Measurements from ENCODE around the gene ARAP1. TPM values are rescaled to one million over a fixed set of nuclear protein-coding genes. Genes with fewer than 3 reads are reported as not detected.

The ARAP1 gene
- total and polyA plus RNA-seq, 2 donors, result 66.5 to 88.6 TPM

DNA sequence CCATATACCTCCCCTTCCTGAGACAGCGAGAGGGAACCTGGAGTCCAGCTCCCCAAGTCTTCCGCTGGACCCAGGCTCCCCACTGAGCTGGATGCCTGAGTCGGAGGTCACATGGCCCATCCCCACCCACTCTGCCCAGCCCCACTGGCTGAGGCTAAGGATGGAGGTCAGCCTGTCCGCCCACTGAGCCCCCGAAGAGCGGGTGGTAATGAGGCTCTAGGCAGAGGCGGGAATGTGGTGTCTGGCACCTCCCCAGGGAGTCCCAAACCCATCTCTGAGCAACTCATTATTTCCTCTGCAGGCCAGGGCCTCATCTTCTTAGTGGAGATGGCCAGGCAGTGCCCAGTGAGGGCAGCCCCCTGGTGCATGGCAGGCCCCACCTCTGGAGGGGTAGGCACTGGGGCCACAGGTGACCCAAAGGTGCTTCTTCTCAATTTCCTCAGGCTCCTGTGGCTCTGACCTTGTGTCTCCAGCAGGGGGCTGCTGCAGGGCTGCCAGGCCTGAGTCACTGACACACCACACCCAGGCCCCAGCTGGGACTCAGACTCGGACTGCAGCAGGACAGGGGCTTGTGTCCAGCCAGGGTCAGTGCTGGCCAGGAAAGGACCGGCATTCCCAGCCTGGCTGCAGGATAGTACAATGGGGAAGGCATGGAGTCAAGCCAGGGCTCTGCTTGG is 67.8 kb downstream of the ARAP1 start:
- H3K36me3 ChIP-seq (ENCODE audit: insufficient read depth), result no peaks in the 10 kb centered on the region
- WGBS, result 58% methylated on average over 9 of the region's 9 CpGs
- DNase-seq (ENCODE audit: extremely low spot score), result no peak
- H3K4me3 ChIP-seq (ENCODE audit: low read depth, low read length), result no peak overlapping the region
- no peak overlapping the region for H3K27ac ChIP-seq (ENCODE audit: low read depth)
- H3K4me1 ChIP-seq (ENCODE audit: insufficient read depth), result no peaks in the 10 kb centered on the region

DNA sequence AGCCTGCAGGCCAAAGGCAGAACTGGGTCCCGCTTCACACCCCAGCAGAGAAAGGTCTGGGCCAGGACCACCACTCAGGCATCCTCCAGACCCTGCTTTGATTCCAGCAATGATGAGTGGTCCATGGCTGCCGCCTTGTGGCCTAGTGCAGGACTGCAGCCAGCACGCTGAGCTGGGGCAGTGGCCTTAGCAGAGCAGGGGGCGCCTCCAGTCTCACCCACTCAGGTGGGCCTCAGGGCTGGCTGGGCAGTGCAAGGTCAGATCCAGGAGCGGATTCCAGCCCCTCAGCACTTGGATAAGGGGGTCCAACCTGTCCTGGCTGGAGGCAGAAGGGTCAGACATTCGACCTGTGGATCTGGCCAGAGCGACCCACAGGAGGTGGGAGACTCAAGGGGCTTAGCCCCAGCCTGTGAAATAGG is 68.4 kb downstream of the ARAP1 start:
- no peak for DNase-seq (ENCODE audit: extremely low spot score)
- Histone ChIP-seq H3K27ac (ENCODE audit: low read depth) (no peak overlapping the region), H3K36me3 (ENCODE audit: insufficient read depth) (no peaks in the 10 kb centered on the region), H3K4me3 (ENCODE audit: low read depth, low read length) (no peak overlapping the region), H3K4me1 (ENCODE audit: insufficient read depth) (no peaks in the 10 kb centered on the region)
- 55% methylated on average over 7 of the region's 7 CpGs for WGBS

DNA sequence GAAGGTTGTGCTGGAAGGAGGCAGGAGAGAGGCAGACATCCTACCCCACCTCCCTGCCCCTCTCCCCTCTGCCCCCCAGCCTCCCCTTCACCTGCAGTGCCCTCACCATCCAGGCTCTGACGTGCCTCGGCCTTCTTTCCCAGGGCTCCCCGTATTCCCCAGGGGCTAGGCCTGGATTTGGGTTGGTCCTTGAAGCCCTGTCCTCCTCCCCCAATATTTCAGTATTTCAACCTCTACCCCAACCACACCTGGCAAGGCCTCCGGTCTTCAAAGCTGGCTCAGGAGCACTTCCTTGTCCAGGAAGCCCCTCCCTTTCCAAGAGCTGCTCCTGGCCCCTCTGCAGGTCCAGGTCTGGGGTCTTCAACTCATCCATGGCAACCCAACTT is 69.4 kb downstream of the ARAP1 start:
- DNase-seq (ENCODE audit: extremely low spot score), result no peak
- 63% methylated on average over 4 of the region's 4 CpGs for WGBS
- H3K36me3 ChIP-seq (ENCODE audit: insufficient read depth), result no peaks in the 10 kb centered on the region
- H3K4me1 ChIP-seq (ENCODE audit: insufficient read depth), result no peaks in the 10 kb centered on the region
- no peak overlapping the region for H3K4me3 ChIP-seq (ENCODE audit: low read depth, low read length)
- H3K27ac ChIP-seq (ENCODE audit: low read depth), result no peak overlapping the region

DNA sequence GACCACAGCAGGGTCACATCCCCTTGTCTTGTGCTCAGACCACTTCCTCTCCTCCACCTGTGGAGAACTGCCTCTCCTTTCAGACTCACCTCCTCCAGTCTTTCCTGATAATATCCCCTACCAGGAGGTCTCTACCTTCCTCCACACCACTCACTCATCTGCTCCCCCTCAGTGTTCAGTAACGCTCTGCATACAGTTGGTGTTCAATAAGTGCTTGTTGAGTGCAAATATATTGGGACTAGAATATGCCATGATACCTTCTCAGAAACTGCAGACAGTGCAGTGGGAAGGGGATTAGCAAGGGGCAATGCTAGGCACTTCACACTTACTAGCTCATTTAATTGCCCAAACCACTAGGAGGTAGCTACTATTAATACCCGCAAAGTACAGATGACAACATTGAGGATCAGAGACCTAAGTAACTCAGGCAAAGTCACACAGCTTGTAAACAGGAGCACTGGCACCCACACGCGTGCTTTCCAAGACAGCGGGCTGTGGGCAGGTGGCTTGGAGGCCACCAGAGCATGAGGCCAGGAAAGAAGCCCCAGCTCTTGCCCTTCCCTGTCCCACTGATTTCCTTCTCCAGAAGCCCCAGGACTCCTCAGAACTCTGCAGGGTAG is 69.9 kb downstream of the ARAP1 start:
- no peaks in the 10 kb centered on the region for H3K36me3 ChIP-seq (ENCODE audit: insufficient read depth)

DNA sequence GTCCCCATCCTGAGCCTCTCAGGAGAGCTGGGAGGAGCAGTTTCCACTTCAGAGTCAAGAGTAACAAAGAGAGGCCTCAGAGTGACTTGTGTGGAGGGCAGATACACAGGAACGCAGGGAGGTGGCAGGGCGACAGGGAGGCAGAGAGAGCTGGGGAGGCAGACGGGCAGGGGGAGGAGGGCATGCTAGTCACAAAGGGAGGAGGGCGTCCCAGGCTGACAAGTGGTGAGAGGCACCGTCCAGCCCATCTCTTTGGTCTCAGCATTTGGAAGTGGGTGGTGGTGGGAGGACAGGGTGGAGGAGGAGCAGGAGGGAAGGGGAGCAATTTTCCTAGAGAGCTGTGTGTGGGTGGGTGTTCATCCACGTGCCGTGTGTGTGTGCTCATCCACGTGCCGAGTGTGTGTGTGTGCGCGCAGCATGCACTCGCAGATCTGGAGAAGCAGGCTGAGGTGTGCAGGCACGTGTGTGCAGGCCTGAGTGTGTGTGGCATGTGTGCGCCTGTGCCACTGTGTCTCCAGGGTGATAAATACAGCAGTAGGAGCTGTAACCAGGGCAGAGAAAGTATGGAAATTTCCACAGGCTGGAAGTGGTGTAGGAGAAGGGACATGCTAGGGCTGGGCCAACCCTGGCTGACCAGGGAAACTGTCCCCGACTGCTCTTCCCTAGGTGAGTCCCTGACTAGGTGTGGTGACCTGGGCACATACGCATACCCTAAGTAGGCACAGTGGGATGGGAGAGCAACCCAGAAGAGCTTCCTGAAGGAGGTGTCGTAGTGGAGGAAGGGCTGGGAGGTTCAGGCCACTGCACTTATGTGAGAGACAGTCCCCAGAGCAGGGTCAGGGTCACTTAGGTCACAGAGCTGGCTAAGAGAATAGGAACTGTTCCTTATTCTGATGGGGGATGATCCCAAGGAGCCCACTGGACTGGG is 70.7 kb downstream of the ARAP1 start:
- H3K27ac ChIP-seq (ENCODE audit: low read depth), result no peak overlapping the region
- H3K4me1 ChIP-seq (ENCODE audit: insufficient read depth), result no peaks in the 10 kb centered on the region
- H3K4me3 ChIP-seq (ENCODE audit: low read depth, low read length), result no peak overlapping the region
- no peak for DNase-seq (ENCODE audit: extremely low spot score)
- WGBS, result 45% methylated on average over 17 of the region's 17 CpGs
- H3K36me3 ChIP-seq (ENCODE audit: insufficient read depth), result no peaks in the 10 kb centered on the region

More for the DNA sequence above, 69.9 kb downstream of the ARAP1 start:
- Histone ChIP-seq H3K4me3 (ENCODE audit: low read depth, low read length) (no peak overlapping the region), H3K4me1 (ENCODE audit: insufficient read depth) (no peaks in the 10 kb centered on the region), H3K27ac (ENCODE audit: low read depth) (no peak overlapping the region)
- 82% methylated on average over 5 of the region's 5 CpGs for WGBS
- DNase-seq (ENCODE audit: extremely low spot score), result no peak

DNA sequence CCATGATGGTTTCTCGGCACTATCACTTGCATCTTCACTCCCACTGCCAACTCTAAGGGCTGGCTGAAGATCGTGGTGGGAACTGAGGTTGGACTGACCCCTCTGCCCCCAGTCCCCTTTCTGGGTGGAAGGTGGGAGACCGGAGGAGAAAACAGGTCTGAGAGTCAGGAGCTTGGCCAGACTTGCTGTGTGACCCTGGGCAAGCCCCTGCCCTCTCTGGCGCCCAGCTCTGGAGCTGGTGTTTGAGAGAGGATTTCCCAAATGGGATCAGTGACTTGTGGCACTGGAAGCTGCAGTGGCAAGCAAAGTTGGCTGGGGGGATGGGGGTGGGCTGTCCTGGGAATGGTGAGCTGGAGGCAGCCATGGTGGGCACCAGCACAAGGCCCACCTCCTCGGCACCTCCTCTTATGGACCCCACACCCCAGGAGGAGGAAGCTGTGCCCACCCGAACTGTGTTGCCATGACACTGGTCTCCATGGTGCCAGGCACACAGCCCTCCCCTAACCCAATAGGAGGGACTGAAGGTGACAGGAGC is 71.5 kb downstream of the ARAP1 start:
- WGBS, result 66% methylated on average over 6 of the region's 6 CpGs
- no peak overlapping the region for H3K27ac ChIP-seq (ENCODE audit: low read depth)
- no peaks in the 10 kb centered on the region for H3K36me3 ChIP-seq (ENCODE audit: insufficient read depth)
- H3K4me1 ChIP-seq (ENCODE audit: insufficient read depth), result no peaks in the 10 kb centered on the region
- no peak overlapping the region for H3K4me3 ChIP-seq (ENCODE audit: low read depth, low read length)
- no peak for DNase-seq (ENCODE audit: extremely low spot score)

DNA sequence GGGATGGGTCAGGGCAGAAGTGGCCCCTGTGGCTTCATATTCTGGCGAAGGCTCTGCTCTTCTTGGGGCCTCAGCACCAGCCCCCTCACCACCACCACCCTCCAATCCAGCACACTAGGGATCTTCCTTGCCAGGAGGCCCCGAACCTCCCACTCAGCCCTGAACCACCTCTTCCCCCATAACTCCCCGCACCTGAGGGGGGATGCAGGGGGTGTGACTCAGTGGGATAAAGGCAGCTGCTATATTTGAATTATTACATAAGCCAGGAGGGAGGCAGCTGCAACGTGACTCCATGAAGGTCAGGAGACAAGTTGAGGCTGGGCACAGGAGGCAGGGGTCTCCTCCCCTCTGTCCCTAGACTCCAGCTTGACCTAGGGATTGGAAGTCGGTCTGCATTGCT is 72.3 kb downstream of the ARAP1 start:
- WGBS, result 61% methylated on average over 5 of the region's 5 CpGs
- H3K27ac ChIP-seq (ENCODE audit: low read depth), result no peak overlapping the region
- H3K4me3 ChIP-seq (ENCODE audit: low read depth, low read length), result no peak overlapping the region
- no peaks in the 10 kb centered on the region for H3K36me3 ChIP-seq (ENCODE audit: insufficient read depth)
- no peaks in the 10 kb centered on the region for H3K4me1 ChIP-seq (ENCODE audit: insufficient read depth)
- DNase-seq (ENCODE audit: extremely low spot score), result no peak

DNA sequence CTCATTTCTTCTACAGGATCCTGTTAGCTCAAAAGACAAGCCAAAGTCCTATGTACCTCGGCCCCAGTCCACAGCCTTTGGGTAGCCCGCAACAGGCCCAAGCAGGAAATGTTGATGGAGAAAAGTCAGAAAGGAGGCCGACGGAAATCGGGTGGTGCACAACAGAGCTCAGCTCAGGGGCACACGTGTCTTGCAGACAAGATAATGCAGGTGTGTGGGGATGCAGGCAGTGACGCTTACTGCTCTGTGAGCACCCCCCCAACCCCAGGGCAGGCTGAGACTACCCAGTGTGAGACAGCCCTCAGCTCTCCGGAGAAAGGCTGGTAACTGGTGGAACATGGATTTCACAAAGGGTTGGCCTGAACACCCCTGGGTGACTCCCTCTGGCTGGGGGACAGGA is 73.7 kb downstream of the ARAP1 start:
- H3K27ac ChIP-seq (ENCODE audit: low read depth), result no peak overlapping the region
- DNase-seq (ENCODE audit: extremely low spot score), result no peak
- 75% methylated on average over 8 of the region's 8 CpGs for WGBS
- H3K4me1 ChIP-seq (ENCODE audit: insufficient read depth), result no peaks in the 10 kb centered on the region
- H3K4me3 ChIP-seq (ENCODE audit: low read depth, low read length), result no peak overlapping the region
- no peaks in the 10 kb centered on the region for H3K36me3 ChIP-seq (ENCODE audit: insufficient read depth)

DNA sequence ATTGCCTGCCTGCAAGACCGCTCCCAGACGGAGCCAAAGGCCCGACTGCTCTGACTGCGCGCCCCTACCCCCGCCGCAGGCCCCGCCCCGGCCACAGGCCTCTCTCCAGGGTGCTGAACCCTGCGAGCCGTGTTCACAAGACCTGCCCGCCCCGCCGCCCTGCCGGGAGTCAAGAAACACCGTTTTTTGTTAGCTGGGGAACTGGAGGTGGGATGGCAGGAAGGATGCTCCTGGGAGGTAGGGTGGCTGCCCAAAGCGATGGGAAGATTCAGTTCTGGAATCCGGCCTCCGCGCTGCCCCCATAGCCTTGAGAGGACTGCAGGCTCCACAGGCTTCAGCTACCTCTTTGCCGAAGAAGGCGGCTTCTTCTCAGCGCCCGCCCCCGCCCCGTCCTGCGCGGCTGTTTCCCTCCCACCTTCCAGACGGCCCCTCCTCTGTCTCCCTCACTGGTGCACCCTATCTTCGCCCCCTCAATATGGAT is 75.3 kb downstream of the ARAP1 start:
- DNase-seq (ENCODE audit: extremely low spot score), result no peak
- no peak overlapping the region for H3K4me3 ChIP-seq (ENCODE audit: low read depth, low read length)

DNA sequence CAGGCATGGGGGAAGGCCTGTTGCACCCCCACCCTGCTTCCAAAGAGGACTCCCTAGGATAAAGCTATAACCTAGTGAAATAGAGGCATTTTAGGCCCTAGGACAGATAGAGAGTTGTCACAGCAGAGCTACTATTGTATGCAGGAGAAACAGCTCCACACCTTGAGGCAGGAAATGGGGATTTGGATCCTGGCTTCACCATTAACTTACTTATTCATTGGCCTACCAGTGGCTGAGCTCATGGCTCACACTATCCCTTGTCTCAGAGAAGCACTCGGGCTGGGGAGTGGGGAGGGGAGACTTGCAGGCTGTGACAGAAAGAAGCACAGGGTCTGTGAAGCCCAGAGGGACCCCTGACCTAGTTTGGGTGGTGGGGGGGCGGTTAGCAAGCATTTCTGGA is 77.0 kb downstream of the ARAP1 start:
- no peak for DNase-seq (ENCODE audit: extremely low spot score)
- Histone ChIP-seq H3K36me3 (ENCODE audit: insufficient read depth) (no peaks in the 10 kb centered on the region), H3K27ac (ENCODE audit: low read depth) (no peak overlapping the region), H3K4me3 (ENCODE audit: low read depth, low read length) (no peak overlapping the region), H3K4me1 (ENCODE audit: insufficient read depth) (no peaks in the 10 kb centered on the region)
- WGBS, result 28% methylated on average over 2 of the region's 2 CpGs

More for the DNA sequence above, 75.3 kb downstream of the ARAP1 start:
- 2% methylated on average over 30 of the region's 30 CpGs for WGBS
- Histone ChIP-seq H3K27ac (ENCODE audit: low read depth) (no peak overlapping the region), H3K4me1 (ENCODE audit: insufficient read depth) (no peaks in the 10 kb centered on the region), H3K36me3 (ENCODE audit: insufficient read depth) (no peaks in the 10 kb centered on the region)

DNA sequence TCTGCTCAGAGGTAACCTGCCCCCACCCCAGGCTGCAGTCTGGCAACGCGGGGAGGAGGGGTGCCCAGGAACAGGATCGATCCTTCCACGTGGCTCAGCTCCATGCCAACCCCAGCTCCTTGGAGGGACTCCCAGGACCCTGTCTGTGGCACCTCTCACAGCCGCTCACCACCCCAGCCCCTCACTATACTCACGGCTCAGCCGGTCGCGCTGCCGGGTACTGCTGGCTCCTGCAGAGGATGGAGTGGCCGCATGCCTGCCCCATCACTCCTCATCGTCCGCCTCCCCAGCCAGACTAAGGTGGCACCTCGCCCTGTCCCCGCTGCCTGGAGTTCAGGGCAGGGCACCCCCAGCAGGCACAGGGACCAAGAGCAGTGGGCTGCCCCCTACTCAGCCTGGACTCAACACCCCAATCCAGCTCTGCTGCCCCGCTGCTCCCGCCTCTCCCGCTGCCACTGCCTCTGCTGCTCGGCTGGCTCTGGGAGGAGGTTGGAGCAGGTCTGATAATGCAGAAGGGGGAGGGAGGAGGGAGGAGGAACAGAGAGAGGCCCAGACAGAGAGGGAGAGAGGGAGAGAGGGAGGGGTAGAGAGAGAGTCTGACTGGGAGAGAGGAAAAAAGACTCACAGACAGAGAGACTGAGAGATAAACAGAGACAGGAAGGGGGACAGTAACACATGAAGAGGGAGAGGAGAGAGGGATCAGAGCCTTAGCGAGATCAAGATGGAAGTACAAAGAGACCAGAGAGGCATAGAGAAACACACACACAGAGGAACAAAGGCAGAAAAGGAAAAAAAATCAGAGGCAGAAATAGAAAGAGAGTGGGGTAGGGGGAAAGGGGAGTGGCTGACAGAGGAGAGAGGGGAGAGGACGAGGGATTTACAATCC is 78.0 kb downstream of the ARAP1 start, which contains the start of gene PDE2A:
Gene PDE2A, minus strand, starts transcription at position 480 of the 886 bp plus-strand sequence. Its CDS starts 215 bp downstream, at position 265.
- H3K36me3 ChIP-seq (ENCODE audit: insufficient read depth), result no peaks in the 10 kb centered on the region
- 6% methylated on average over 21 of the region's 21 CpGs for WGBS
- no peak within 1 kb of the TSS for H3K4me3 ChIP-seq (ENCODE audit: low read depth, low read length)
- no peaks in the 10 kb centered on the region for H3K4me1 ChIP-seq (ENCODE audit: insufficient read depth)
- H3K27ac ChIP-seq (ENCODE audit: low read depth), result no peak within 1 kb of the TSS
- DNase-seq (ENCODE audit: extremely low spot score), result no peak

DNA sequence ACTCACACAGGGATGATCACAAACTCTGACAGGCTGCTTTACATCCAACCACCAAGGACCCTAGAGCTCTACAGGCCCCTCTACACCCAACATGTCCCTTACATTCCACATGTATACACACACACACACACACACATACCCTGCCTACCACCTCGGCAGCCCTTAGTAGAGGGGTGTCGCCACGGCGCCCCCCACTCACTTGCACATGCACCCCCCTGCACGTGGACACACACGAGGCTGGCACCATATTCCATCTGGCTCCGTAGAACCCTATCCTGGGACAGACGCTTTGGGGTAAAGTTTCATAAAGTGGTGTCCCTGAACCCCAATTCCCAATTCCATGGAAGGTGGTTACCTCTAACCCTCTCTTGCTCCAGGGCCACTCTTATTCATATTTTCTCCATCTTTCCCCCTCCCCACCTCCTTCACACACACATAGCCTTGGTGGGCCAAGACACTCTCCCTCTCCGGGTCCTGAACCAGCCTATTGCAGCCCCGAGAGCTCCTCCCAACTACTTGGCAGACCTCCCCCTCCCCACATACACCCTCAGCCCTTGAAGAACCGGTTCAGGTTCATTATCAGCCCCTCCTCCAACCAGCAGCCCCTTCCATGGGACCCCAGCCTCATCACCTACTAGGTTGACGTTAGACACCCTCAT is 78.8 kb downstream of the ARAP1 start:
- Histone ChIP-seq H3K36me3 (ENCODE audit: insufficient read depth) (no peaks in the 10 kb centered on the region), H3K4me1 (ENCODE audit: insufficient read depth) (no peaks in the 10 kb centered on the region), H3K4me3 (ENCODE audit: low read depth, low read length) (no peak overlapping the region), H3K27ac (ENCODE audit: low read depth) (no peak overlapping the region)
- DNase-seq (ENCODE audit: extremely low spot score), result no peak
- 23% methylated on average over 12 of the region's 12 CpGs for WGBS

All from urinary bladder (tissue), 4 donors.